SK-N-SH (cell line): ENCODE measurements around the gene RAPGEF4. TPM values are rescaled to one million over a fixed set of nuclear protein-coding genes. Genes with fewer than 3 reads are reported as not detected.

ENCODE experiments used
- CTCF ChIA-PET: fragments of 300-600, 350-600 bp; formaldehyde crosslinking; extraction: SDS; loops from one replicate; lab custom pipeline; 2021; lab: Yijun Ruan, JAX
- POLR2A ChIA-PET: fragments of 350-600 bp; sonication (Branson Sonifier 250); formaldehyde crosslinking; extraction: SDS; loops from one replicate; lab custom pipeline; 2020; ENCODE audit warnings: antibody characterized with exemption, inconsistent platforms; lab: Yijun Ruan, JAX
- DNase-seq: peaks from one replicate; pipeline ENCODE4 v3.0.0; 2012
- H2AFZ ChIP-seq: fragments of 200-600 bp; sonication (generic); 2 replicates; pipeline ENCODE4 v1.8.1; 2016; ENCODE audit warnings: antibody characterized with exemption, mild to moderate bottlenecking, low read depth
- H3F3A ChIP-seq: fragments of 200-600 bp; sonication (generic); replicated peaks from 2 replicates; pipeline ENCODE3; 2016; ENCODE audit warnings: antibody characterized with exemption, mild to moderate bottlenecking; ENCODE audit not compliant: insufficient read depth
- H3K27ac ChIP-seq, 2 experiments: fragments of 200-500 bp in 1 of 2; fragments of 200-600 bp in 1 of 2; sonication (Bioruptor generic) in 1 of 2; sonication (generic), shearing (Covaris generic) in 1 of 2; 2 replicates each; pipeline versions ENCODE4 v1.5.1 to v1.6.1; 2014 to 2016; ENCODE audit warnings: low read depth in 2 of 2, inconsistent platforms in 1 of 2, low read length in 1 of 2, mild to moderate bottlenecking in 1 of 2, mixed read lengths in 1 of 2
- H3K27me3 ChIP-seq: fragments of 200-600 bp; sonication (generic), shearing (Covaris generic); 2 replicates; pipeline ENCODE4 v1.6.1; 2016; ENCODE audit warnings: mixed run types; ENCODE audit not compliant: insufficient read depth
- H3K36me3 ChIP-seq, 2 experiments: fragments of 200-500 bp in 1 of 2; fragments of 200-600 bp in 1 of 2; sonication (Bioruptor generic) in 1 of 2; sonication (generic) in 1 of 2; replicated peaks in 1 of 2; 2 replicates each; pipeline versions ENCODE3 to v1.5.1; 2014 to 2016; ENCODE audit warnings: low read length in 1 of 2, mild to moderate bottlenecking in 1 of 2; ENCODE audit not compliant: insufficient read depth in 2 of 2, control insufficient read depth in 1 of 2
- H3K4me1 ChIP-seq, 2 experiments: fragments of 200-500 bp in 1 of 2; fragments of 200-600 bp in 1 of 2; sonication (Bioruptor generic) in 1 of 2; sonication (generic), shearing (Covaris generic) in 1 of 2; 2 replicates each; pipeline versions ENCODE4 v1.5.1 to v1.6.1; 2014 to 2016; ENCODE audit warnings: low read depth in 1 of 2, low read length in 1 of 2, mixed run types in 1 of 2; ENCODE audit not compliant: insufficient read depth in 2 of 2, control insufficient read depth in 1 of 2
- H3K4me2 ChIP-seq: fragments of 200-600 bp; sonication (generic), shearing (Covaris generic); 2 replicates; pipeline ENCODE4 v1.6.1; 2017; ENCODE audit warnings: mixed run types
- H3K4me3 ChIP-seq, 2 experiments: fragments of 200-500 bp in 1 of 2; fragments of 200-600 bp in 1 of 2; sonication (Bioruptor generic) in 1 of 2; sonication (generic), shearing (Covaris generic) in 1 of 2; 2 replicates each; pipeline versions ENCODE4 v1.5.1 to v1.8.1; 2014 to 2016; ENCODE audit warnings: low read depth in 2 of 2, inconsistent platforms in 1 of 2, low read length in 1 of 2, mild to moderate bottlenecking in 1 of 2, mixed read lengths in 1 of 2, moderate library complexity in 1 of 2
- H3K79me2 ChIP-seq: fragments of 200-600 bp; sonication (generic); 2 replicates; pipeline ENCODE4 v1.8.1; 2017; ENCODE audit warnings: mild to moderate bottlenecking; ENCODE audit not compliant: insufficient read depth
- H3K9ac ChIP-seq: fragments of 200-600 bp; sonication (generic); 2 replicates; pipeline ENCODE4 v1.6.1; 2017; ENCODE audit warnings: mixed run types
- H3K9me2 ChIP-seq: fragments of 200-600 bp; sonication (generic); 2 replicates; pipeline ENCODE4 v1.6.1; 2017; ENCODE audit warnings: mixed run types
- H3K9me3 ChIP-seq: fragments of 200-600 bp; sonication (generic); 2 replicates; pipeline ENCODE4 v1.6.1; 2017; ENCODE audit warnings: mixed run types, mild to moderate bottlenecking, moderate library complexity
- H4K20me1 ChIP-seq: fragments of 200-600 bp; sonication (generic); 2 replicates; pipeline ENCODE4 v1.6.1; 2017; ENCODE audit warnings: mild to moderate bottlenecking, mixed run types; ENCODE audit not compliant: insufficient read depth
- CHD2 ChIP-seq: fragments of 150-350 bp; IDR thresholded peaks from 2 replicates; pipeline ENCODE4 v1.6.1; 2018; ENCODE audit warnings: low read length; ENCODE audit not compliant: partially characterized antibody
- ELF1 ChIP-seq: IDR thresholded peaks from 2 replicates; pipeline ENCODE4 v1.4.0; 2012
- EP300 ChIP-seq, 2 experiments: IDR thresholded peaks; 2 replicates each; pipeline versions ENCODE4 v1.4.0 to v1.6.1; 2012; ENCODE audit warnings: borderline replicate concordance in 1 of 2, low read depth in 1 of 2, low read length in 1 of 2
- EZH2phosphoT487 ChIP-seq: fragments of 200-600 bp; sonication (generic); IDR thresholded peaks from 2 replicates; pipeline ENCODE4 v1.6.1; 2017; ENCODE audit warnings: low read depth, mixed run types, mild to moderate bottlenecking, antibody characterized with exemption, moderate library complexity, borderline replicate concordance
- FOXJ3 ChIP-seq: sonication (generic); formaldehyde crosslinking; IDR thresholded peaks from 2 replicates; pipeline ENCODE4 v1.5.1; 2020; ENCODE audit warnings: mild to moderate bottlenecking, missing genetic modification reagents
- GABPA ChIP-seq: IDR thresholded peaks from 2 replicates; pipeline ENCODE4 v1.4.0; 2012; ENCODE audit warnings: low read depth, mild to moderate bottlenecking
- GATA2 ChIP-seq: sonication (generic); formaldehyde crosslinking; IDR thresholded peaks from 2 replicates; pipeline ENCODE4 v1.5.0; 2020; ENCODE audit warnings: mild to moderate bottlenecking, missing genetic modification reagents
- MXI1 ChIP-seq: IDR thresholded peaks from 2 replicates; pipeline ENCODE4 v1.6.1; 2012; ENCODE audit warnings: mild to moderate bottlenecking, low read depth, low read length, improper control_type of control experiment
- NFIC ChIP-seq: IDR thresholded peaks from 2 replicates; pipeline ENCODE4 v1.4.0; 2012; ENCODE audit warnings: borderline replicate concordance
- NRF1 ChIP-seq: IDR thresholded peaks from 2 replicates; pipeline ENCODE4 v1.6.1; 2012; ENCODE audit warnings: low read depth, mild to moderate bottlenecking, low read length
- POLR2AphosphoS5 ChIP-seq: IDR thresholded peaks from 2 replicates; pipeline ENCODE4 v1.6.1; 2012; ENCODE audit warnings: low read depth, low read length
- RAD21 ChIP-seq: IDR thresholded peaks from 2 replicates; pipeline ENCODE4 v1.6.1; 2012; ENCODE audit warnings: mild to moderate bottlenecking, low read length
- RCOR1 ChIP-seq: fragments of 150-350 bp; IDR thresholded peaks from 2 replicates; pipeline ENCODE4 v1.6.1; 2017; ENCODE audit warnings: antibody characterized with exemption, low read length
- SIN3A ChIP-seq: IDR thresholded peaks from 2 replicates; pipeline ENCODE4 v1.6.1; 2012; ENCODE audit warnings: low read depth, mild to moderate bottlenecking, low read length, moderate library complexity, borderline replicate concordance
- SMC3 ChIP-seq: IDR thresholded peaks from 2 replicates; pipeline ENCODE4 v1.6.1; 2012; ENCODE audit warnings: low read depth, low read length, improper control_type of control experiment
- TAF1 ChIP-seq: IDR thresholded peaks from 2 replicates; pipeline ENCODE4 v1.6.1; 2012; ENCODE audit warnings: low read depth, mild to moderate bottlenecking, low read length, moderate library complexity, borderline replicate concordance
- TCF12 ChIP-seq: IDR thresholded peaks from 2 replicates; pipeline ENCODE4 v1.4.0; 2012
- TEAD4 ChIP-seq: IDR thresholded peaks from 2 replicates; pipeline ENCODE4 v1.4.0; 2012; ENCODE audit warnings: mild to moderate bottlenecking, borderline replicate concordance; ENCODE audit not compliant: insufficient read depth
- WGBS: methylation state at CpG from one replicate; pipeline ENCODE4 v1.1.6; 2017; ENCODE audit warnings: low lambda C conversion rate; 5-methylcytosine and 5-hydroxymethylcytosine counted together
- polyA plus RNA-seq, 3 experiments: library from polyadenylated mRNA; depleted of rRNA; stranded (reverse); fragments of >200 nt; gene quantifications; 2 replicates each; pipeline ENCODE4 v1.2.3, GENCODE V29; 2012
- TF ChIP-seq, protein P1 (sequence below): fragments of 200-600 bp; sonication (generic); IDR thresholded peaks from 2 replicates; pipeline ENCODE4 v1.6.1; 2017; ENCODE audit warnings: antibody characterized with exemption, mild to moderate bottlenecking, moderate library complexity
- TF ChIP-seq, protein P2 (sequence below): IDR thresholded peaks from 2 replicates; pipeline ENCODE4; 2012
- TF ChIP-seq, protein P3 (sequence below): IDR thresholded peaks from 2 replicates; pipeline ENCODE4 v1.4.0; 2012; ENCODE audit warnings: low read depth, borderline replicate concordance

The RAPGEF4 gene
- polyA plus RNA-seq, 1 of the 3 experiments (the other 2 are of a cell fraction): 0.30 TPM

DNA sequence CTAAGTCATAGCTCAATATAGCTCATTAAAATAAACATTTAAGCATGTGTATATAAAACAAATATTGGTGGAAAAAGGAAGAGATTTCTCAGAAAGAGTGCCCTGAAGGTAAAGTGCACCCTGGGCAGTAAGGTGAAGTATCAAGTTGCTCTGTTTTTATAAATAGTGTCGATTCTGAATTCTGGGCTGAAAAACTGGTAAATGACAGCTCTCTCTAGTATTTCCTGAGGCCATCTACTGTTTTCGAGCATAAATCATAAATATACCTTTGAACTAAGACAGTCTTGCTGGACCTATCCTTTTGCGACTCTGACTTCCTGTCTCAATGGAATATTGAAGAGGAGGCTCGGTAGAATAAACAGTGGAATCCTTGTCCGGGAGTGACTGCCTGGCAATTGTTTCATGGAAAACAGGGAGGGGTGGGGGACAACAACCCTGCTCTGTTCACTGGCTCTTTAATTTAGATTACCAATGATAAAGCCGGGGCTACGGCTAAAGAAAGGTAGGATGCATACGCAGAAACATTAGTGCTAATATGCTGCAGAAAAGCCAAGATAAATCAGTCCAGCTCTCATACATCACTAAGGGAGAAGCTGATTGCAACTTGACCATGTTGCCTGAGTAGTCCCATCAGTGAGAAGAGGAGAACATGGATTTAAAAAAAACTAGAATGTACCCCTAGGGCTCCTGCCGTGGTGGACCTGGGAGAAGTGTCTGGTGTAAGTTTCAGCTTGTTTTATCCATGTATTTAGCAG is 124.1 kb downstream of the RAPGEF4 start:
- H3K4me1 ChIP-seq: peaks cover 5 to 34% of the 10 kb centered on the region in 2 experiments; a peak in 2 of 4 replicates
- POLR2A ChIA-PET: interaction anchor here (0.7 to 1.4 kb wide), 4 partner anchors 37 to 71 kb away, joined by 3 to 5 read pairs (median 4); no protein-coding TSS in a partner anchor
- H2AFZ ChIP-seq: peak overlapping the region; percentile 64
- no peaks in the 10 kb centered on the region for H3K9me2 ChIP-seq
- H3K79me2 ChIP-seq: no peaks in the 10 kb centered on the region
- DNase-seq: peak; percentile 54
- H3K9me3 ChIP-seq: no peaks in the 10 kb centered on the region
- TF ChIP-seq, protein P1, sequence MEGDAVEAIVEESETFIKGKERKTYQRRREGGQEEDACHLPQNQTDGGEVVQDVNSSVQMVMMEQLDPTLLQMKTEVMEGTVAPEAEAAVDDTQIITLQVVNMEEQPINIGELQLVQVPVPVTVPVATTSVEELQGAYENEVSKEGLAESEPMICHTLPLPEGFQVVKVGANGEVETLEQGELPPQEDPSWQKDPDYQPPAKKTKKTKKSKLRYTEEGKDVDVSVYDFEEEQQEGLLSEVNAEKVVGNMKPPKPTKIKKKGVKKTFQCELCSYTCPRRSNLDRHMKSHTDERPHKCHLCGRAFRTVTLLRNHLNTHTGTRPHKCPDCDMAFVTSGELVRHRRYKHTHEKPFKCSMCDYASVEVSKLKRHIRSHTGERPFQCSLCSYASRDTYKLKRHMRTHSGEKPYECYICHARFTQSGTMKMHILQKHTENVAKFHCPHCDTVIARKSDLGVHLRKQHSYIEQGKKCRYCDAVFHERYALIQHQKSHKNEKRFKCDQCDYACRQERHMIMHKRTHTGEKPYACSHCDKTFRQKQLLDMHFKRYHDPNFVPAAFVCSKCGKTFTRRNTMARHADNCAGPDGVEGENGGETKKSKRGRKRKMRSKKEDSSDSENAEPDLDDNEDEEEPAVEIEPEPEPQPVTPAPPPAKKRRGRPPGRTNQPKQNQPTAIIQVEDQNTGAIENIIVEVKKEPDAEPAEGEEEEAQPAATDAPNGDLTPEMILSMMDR: no peak
- TF ChIP-seq FOXJ3 (CRISPR knock-in tag): peak; percentile 83; the same call in 1 of the 2 replicates
- TF ChIP-seq SIN3A: no peak
- no peak for TF ChIP-seq CHD2
- TF ChIP-seq EZH2phosphoT487: no peak
- no peak for TF ChIP-seq GABPA
- TF ChIP-seq NFIC: no peak
- no peak for TF ChIP-seq TEAD4
- no peak for TF ChIP-seq SMC3
- peak; percentile 88 for TF ChIP-seq GATA2 (CRISPR knock-in tag)
- no peak for TF ChIP-seq POLR2AphosphoS5
- TF ChIP-seq MXI1: peak; percentile 82; the same call in 1 of the 2 replicates
- peak; percentile 17 for TF ChIP-seq RAD21
- TF ChIP-seq EP300 (IDR thresholded peaks at IDR 0.05; ENCODE audit: borderline replicate concordance in 1 of 2, low read depth in 1 of 2, low read length in 1 of 2): peak in 1 of 2 experiments; percentile 27; a peak in 1 of 4 replicates
- TF ChIP-seq NRF1: no peak
- TF ChIP-seq, protein P2, sequence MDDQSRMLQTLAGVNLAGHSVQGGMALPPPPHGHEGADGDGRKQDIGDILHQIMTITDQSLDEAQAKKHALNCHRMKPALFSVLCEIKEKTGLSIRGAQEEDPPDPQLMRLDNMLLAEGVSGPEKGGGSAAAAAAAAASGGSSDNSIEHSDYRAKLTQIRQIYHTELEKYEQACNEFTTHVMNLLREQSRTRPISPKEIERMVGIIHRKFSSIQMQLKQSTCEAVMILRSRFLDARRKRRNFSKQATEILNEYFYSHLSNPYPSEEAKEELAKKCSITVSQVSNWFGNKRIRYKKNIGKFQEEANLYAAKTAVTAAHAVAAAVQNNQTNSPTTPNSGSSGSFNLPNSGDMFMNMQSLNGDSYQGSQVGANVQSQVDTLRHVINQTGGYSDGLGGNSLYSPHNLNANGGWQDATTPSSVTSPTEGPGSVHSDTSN: no peak
- TF ChIP-seq, protein P3, sequence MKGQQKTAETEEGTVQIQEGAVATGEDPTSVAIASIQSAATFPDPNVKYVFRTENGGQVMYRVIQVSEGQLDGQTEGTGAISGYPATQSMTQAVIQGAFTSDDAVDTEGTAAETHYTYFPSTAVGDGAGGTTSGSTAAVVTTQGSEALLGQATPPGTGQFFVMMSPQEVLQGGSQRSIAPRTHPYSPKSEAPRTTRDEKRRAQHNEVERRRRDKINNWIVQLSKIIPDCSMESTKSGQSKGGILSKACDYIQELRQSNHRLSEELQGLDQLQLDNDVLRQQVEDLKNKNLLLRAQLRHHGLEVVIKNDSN: no peak
- TF ChIP-seq TCF12: no peak
- peak; percentile 65; the same call in 1 of the 2 replicates for TF ChIP-seq RCOR1
- no peak for TF ChIP-seq TAF1
- TF ChIP-seq ELF1: no peak
- TF ChIP-seq, all 33 proteins: peak for 6
- H3K27ac ChIP-seq: peak overlapping the region in 1 of 2 experiments; percentile 99; a peak in 3 of 4 replicates
- no peaks in the 10 kb centered on the region for H3K27me3 ChIP-seq
- H3K9ac ChIP-seq: no peak overlapping the region
- H3K4me2 ChIP-seq: peak overlapping the region; percentile 63
- H3K36me3 ChIP-seq: no peaks in the 10 kb centered on the region
- H3K4me3 ChIP-seq: peak overlapping the region; percentile 27 to 33
- 7% methylated on average over 9 of the region's 9 CpGs for WGBS
- H3F3A ChIP-seq: no peaks in the 10 kb centered on the region
- CTCF ChIA-PET: interaction anchor here (0.6 to 9.5 kb wide), 13 partner anchors 10 to 1476 kb away, joined by 3 to 98 read pairs (median 3); no protein-coding TSS in a partner anchor
- no peaks in the 10 kb centered on the region for H4K20me1 ChIP-seq
